Osteoblast (primary cell): ENCODE data around the gene BSND. TPM values are rescaled to one million over a fixed set of nuclear protein-coding genes. Genes with fewer than 3 reads are reported as not detected.

ENCODE experiments used
- DNase-seq: peaks from one replicate; pipeline ENCODE4 v3.0.0; 2011; ENCODE audit warnings: low spot score, mixed read lengths; ENCODE audit not compliant: insufficient read length; ENCODE audit errors: missing footprints
- H2AFZ ChIP-seq: 2 replicates; pipeline ENCODE4 v1.6.0; 2011; ENCODE audit warnings: mild to moderate bottlenecking, low read length
- H3K27ac ChIP-seq: 2 replicates; pipeline ENCODE4 v1.5.1; 2011; ENCODE audit warnings: mild to moderate bottlenecking, low read depth, low read length, moderate library complexity
- H3K27me3 ChIP-seq: 2 replicates; pipeline ENCODE4 v1.6.0; 2012; ENCODE audit warnings: mild to moderate bottlenecking, control low read depth, inconsistent platforms, low read length, moderate library complexity; ENCODE audit not compliant: insufficient read depth
- H3K36me3 ChIP-seq: 2 replicates; pipeline ENCODE4 v1.5.1; 2011; ENCODE audit warnings: mild to moderate bottlenecking, low read length, control low read depth, moderate library complexity; ENCODE audit not compliant: insufficient read depth
- H3K4me1 ChIP-seq: 2 replicates; pipeline ENCODE4 v1.5.1; 2011; ENCODE audit warnings: mild to moderate bottlenecking, low read length, control low read depth, moderate library complexity; ENCODE audit not compliant: insufficient read depth
- H3K4me2 ChIP-seq: 2 replicates; pipeline ENCODE4 v1.6.0; 2011; ENCODE audit warnings: mild to moderate bottlenecking, low read length; ENCODE audit not compliant: insufficient read depth
- H3K4me3 ChIP-seq: fragments of 200-600 bp; sonication (generic); 3 replicates; pipeline ENCODE4 v1.5.1; 2012; ENCODE audit warnings: mild to moderate bottlenecking, low read length, inconsistent platforms; ENCODE audit not compliant: insufficient read depth
- H3K79me2 ChIP-seq: 2 replicates; pipeline ENCODE4 v1.6.0; 2012; ENCODE audit warnings: mild to moderate bottlenecking, low read length, control low read depth, inconsistent platforms; ENCODE audit not compliant: insufficient read depth
- H3K9me3 ChIP-seq: 2 replicates; pipeline ENCODE4 v1.5.1; 2011; ENCODE audit warnings: low read depth, low read length, control low read depth
- H4K20me1 ChIP-seq: 2 replicates; pipeline ENCODE4 v1.6.0; 2012; ENCODE audit warnings: mild to moderate bottlenecking, low read length, control low read depth; ENCODE audit not compliant: insufficient read depth
- total RNA-seq: library from RNA; depleted of rRNA; stranded (reverse); fragments of >200 nt; gene quantifications from 2 replicates; pipeline ENCODE4 v1.2.3, GENCODE V29; 2012
- TF ChIP-seq, protein P1 (sequence below): IDR thresholded peaks from 2 replicates; pipeline ENCODE4 v1.5.1; 2011; ENCODE audit warnings: mild to moderate bottlenecking, low read depth, low read length, moderate library complexity; ENCODE audit errors: extremely low read depth

Gene BSND
- total RNA-seq, 1 donor = not detected

DNA sequence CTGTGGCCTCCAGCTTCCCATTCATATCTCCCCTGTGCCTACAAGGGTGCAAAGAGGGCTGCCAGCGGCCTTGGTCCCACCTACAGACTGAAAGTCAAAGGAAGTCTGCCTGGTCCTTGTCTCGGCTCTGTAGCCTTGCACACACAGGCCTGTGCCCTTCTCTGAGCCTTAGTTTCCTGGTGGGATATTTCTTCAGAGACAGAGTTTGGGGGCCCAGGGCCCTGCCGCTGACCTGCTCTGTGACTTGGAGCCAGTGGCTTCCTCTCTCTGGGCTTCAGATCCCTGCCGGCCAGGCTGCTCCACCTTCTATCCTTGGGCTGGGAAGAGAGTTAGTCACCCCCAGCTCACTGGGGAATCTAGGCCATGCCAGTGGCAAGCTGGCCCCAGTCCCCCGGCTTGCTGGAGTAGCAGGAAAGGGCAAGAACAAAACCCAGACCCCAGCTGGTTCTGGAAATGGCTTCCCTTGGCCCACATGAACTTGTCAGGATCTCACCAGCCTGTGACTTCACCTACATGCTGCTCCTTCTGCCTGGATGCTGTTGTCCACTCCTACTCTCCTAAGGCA is 19.3 kb upstream of the BSND start:
- H3K4me3 ChIP-seq = no peak overlapping the region
- peak; percentile 80 for DNase-seq
- H3K27me3 ChIP-seq = peaks cover 67% of the 10 kb centered on the region
- no peaks in the 10 kb centered on the region for H3K79me2 ChIP-seq
- H3K4me1 ChIP-seq = peaks cover 3% of the 10 kb centered on the region
- no peaks in the 10 kb centered on the region for H4K20me1 ChIP-seq
- H3K36me3 ChIP-seq = no peaks in the 10 kb centered on the region
- no peak overlapping the region for H2AFZ ChIP-seq
- no peak overlapping the region for H3K4me2 ChIP-seq
- H3K9me3 ChIP-seq = no peaks in the 10 kb centered on the region
- no peak overlapping the region for H3K27ac ChIP-seq
- TF ChIP-seq, protein P1, sequence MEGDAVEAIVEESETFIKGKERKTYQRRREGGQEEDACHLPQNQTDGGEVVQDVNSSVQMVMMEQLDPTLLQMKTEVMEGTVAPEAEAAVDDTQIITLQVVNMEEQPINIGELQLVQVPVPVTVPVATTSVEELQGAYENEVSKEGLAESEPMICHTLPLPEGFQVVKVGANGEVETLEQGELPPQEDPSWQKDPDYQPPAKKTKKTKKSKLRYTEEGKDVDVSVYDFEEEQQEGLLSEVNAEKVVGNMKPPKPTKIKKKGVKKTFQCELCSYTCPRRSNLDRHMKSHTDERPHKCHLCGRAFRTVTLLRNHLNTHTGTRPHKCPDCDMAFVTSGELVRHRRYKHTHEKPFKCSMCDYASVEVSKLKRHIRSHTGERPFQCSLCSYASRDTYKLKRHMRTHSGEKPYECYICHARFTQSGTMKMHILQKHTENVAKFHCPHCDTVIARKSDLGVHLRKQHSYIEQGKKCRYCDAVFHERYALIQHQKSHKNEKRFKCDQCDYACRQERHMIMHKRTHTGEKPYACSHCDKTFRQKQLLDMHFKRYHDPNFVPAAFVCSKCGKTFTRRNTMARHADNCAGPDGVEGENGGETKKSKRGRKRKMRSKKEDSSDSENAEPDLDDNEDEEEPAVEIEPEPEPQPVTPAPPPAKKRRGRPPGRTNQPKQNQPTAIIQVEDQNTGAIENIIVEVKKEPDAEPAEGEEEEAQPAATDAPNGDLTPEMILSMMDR = no peak

DNA sequence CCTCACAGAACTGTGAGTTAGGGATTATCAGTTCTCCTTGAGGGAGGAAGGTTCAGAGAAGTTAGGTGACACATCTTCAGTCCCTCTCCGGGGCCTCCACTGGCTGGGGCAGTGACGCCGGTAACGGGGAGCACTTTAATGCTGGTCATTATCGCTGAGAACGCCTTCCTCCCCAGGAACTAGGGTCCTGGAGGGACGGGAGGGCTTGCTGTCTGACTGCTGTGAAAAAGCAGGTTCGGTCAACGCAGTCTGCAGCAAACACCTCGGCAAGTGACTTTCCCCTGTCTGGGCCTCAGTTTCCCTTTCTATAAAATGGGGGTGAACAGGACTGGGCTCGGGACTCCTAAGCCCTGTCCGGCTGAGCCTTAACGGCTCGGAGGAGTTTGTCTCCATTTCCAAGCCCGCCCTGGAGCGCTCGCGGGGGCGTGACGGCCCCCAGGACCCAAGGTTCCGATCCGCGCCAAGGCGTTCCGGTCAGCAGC is 18.6 kb upstream of the BSND start:
- H3K4me1 ChIP-seq = peaks cover 3% of the 10 kb centered on the region
- peaks cover 72% of the 10 kb centered on the region for H3K27me3 ChIP-seq
- H3K79me2 ChIP-seq = no peaks in the 10 kb centered on the region
- peak overlapping the region; percentile 48 for H3K4me3 ChIP-seq
- no peak overlapping the region for H2AFZ ChIP-seq
- DNase-seq = peak; percentile 47
- TF ChIP-seq, protein P1 = no peak
- no peaks in the 10 kb centered on the region for H3K9me3 ChIP-seq
- no peak overlapping the region for H3K27ac ChIP-seq
- peak overlapping the region; percentile 51 for H3K4me2 ChIP-seq
- no peaks in the 10 kb centered on the region for H4K20me1 ChIP-seq
- no peaks in the 10 kb centered on the region for H3K36me3 ChIP-seq

DNA sequence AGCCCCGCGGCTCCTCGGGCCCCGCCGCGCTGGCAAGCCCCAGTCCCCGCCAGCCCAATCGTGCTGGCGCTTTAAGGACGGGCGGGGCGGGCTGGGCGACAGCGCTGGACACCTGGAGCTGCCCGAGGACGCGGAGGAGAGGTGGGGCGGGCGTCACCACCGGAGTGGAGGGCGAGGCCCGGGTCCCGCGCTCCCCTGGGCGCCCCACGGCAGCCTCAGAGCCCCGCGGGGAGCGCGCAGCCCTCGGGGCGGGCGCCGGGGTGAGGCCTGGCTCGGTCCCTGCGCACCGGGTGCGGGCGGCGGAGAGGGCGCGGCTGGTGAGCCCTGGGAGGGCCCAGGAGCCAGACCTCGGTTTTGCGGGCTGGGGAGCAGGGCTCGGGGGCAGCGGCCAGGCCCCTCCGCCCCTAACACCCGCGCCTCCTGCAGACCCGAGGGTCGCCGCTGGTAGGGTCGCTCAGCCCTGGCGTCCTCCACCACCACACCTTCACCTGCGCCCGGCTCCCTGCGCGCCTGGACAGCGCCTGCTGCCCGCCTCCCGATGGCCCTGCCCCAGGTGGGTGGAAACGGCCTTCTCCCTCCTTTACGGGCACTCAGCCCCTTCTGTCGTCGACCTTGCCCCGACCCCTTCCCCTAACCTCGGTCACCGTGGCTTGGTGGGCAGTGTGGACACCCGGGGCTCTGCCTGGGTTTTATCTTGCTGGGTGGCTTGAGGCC is 18.0 kb upstream of the BSND start, which contains the start of gene TMEM61:
TMEM61 (plus strand) TSS at position 101 of the 714 bp plus-strand sequence; CDS start at position 539, 438 bp downstream.
- H3K27ac ChIP-seq = no peak within 1 kb of the TSS
- H3K4me1 ChIP-seq = peaks cover 3% of the 10 kb centered on the region
- no peak within 1 kb of the TSS for H2AFZ ChIP-seq
- TF ChIP-seq, protein P1 = no peak
- H3K4me3 ChIP-seq = peak within 1 kb of the TSS; percentile 48
- no peaks in the 10 kb centered on the region for H3K79me2 ChIP-seq
- peaks cover 70% of the 10 kb centered on the region for H3K27me3 ChIP-seq
- H4K20me1 ChIP-seq = no peaks in the 10 kb centered on the region
- H3K9me3 ChIP-seq = no peaks in the 10 kb centered on the region
- no peak for DNase-seq
- no peaks in the 10 kb centered on the region for H3K36me3 ChIP-seq
- peak within 1 kb of the TSS; percentile 51 for H3K4me2 ChIP-seq

DNA sequence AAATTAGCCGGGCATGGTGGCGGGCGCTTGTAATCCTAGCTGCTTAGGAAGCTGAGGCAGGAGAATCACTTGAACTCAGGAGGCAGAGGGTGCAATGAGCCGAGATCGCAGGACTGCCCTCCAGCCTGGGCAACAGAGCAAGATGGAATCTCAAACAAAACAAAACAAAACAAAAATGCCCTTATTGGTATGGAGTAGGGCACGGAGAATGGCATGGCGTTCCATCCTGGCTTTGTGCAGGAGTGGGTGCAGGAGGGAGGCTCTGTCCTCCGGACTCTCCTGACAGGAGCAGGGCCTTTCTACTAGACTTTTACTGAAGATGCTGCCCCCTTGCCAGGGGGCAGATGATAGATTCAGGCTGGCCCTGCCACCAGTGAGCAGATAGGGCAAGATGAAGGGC is 17.3 kb upstream of the BSND start:
- TF ChIP-seq, protein P1 = no peak
- H3K4me3 ChIP-seq = no peak overlapping the region
- H3K36me3 ChIP-seq = no peaks in the 10 kb centered on the region
- no peak overlapping the region for H3K27ac ChIP-seq
- H3K4me2 ChIP-seq = no peak overlapping the region
- H3K4me1 ChIP-seq = peaks cover 3% of the 10 kb centered on the region
- no peaks in the 10 kb centered on the region for H4K20me1 ChIP-seq
- peaks cover 67% of the 10 kb centered on the region for H3K27me3 ChIP-seq
- H3K79me2 ChIP-seq = no peaks in the 10 kb centered on the region
- no peak for DNase-seq
- H2AFZ ChIP-seq = no peak overlapping the region
- no peaks in the 10 kb centered on the region for H3K9me3 ChIP-seq
